Immature natural killer cell (primary cell): Measurements from ENCODE around the gene CDC37. TPM values are rescaled to one million over a fixed set of nuclear protein-coding genes. Genes with fewer than 3 reads are reported as not detected.
A peak's percentile ranks its signal among the peaks of the same experiment; 100 is the strongest.

Experiments
- DNase-seq, 3 donors: peaks; one replicate each; pipeline ENCODE4 v3.0.0; 2022; ENCODE audit warnings: mixed read lengths in 1 of 3
- H3K27ac Mint-ChIP-seq, 6 donors: one replicate each; pipeline ENCODE4 v1.8.0; 2020; ENCODE audit warnings: mixed read lengths in 6 of 6, mild to moderate bottlenecking in 5 of 6, inconsistent platforms in 4 of 6, moderate library complexity in 3 of 6
- H3K27me3 Mint-ChIP-seq, 3 donors: one replicate each; pipeline ENCODE4 v1.8.0; 2020 to 2021; ENCODE audit warnings: low read depth in 3 of 3, mild to moderate bottlenecking in 3 of 3, mixed read lengths in 3 of 3, moderate library complexity in 3 of 3, inconsistent platforms in 1 of 3
- H3K36me3 Mint-ChIP-seq, 3 donors: one replicate each; pipeline ENCODE4 v1.8.0; 2020; ENCODE audit warnings: mixed read lengths in 3 of 3, inconsistent platforms in 2 of 3, mild to moderate bottlenecking in 2 of 3
- H3K4me1 Mint-ChIP-seq, 2 donors: one replicate each; pipeline ENCODE4 v1.8.0; 2020; ENCODE audit warnings: inconsistent platforms in 2 of 2, mild to moderate bottlenecking in 2 of 2, mixed read lengths in 2 of 2, moderate library complexity in 1 of 2
- H3K4me3 Mint-ChIP-seq, 5 donors: one replicate each; pipeline ENCODE4 v1.8.0; 2020; ENCODE audit warnings: mild to moderate bottlenecking in 5 of 5, mixed read lengths in 5 of 5, inconsistent platforms in 3 of 5, moderate library complexity in 3 of 5
- H3K9me3 Mint-ChIP-seq, 6 donors: one replicate each; pipeline ENCODE4 v1.8.0; 2020; ENCODE audit warnings: mild to moderate bottlenecking in 6 of 6, mixed read lengths in 6 of 6, inconsistent platforms in 4 of 6, moderate library complexity in 3 of 6
- polyA plus RNA-seq, 3 donors: library from polyadenylated mRNA; unstranded; fragments of 300-500 nt; fragmentation: Illumina TruSeq; gene quantifications; one replicate each; pipeline ENCODE4 v1.2.3, GENCODE V29; 2021

Gene CDC37
- polyA plus RNA-seq, result 100 to 1,000 TPM in 1 of 3 donors, 10 to 100 TPM in 2; 46.5 to 100 (median 62.7) TPM

- H3K4me1 Mint-ChIP-seq, result peaks cover 78 to 79% of the 10 kb centered on the region in 2 donors
- peak within 1 kb of the TSS; percentile 85 to 98 (median 98) for H3K27ac Mint-ChIP-seq
- peak within 1 kb of the TSS; percentile 93 to 97 (median 95) for H3K4me3 Mint-ChIP-seq
- peaks cover 16 to 29% (median 28%) of the 10 kb centered on the region in 3 donors for H3K27me3 Mint-ChIP-seq
- H3K36me3 Mint-ChIP-seq, result no peaks in the 10 kb centered on the region
- peak; percentile 97 to 98 (median 98) for DNase-seq
- no peaks in the 10 kb centered on the region for H3K9me3 Mint-ChIP-seq
Observed at GRCh38 chr19:10403137-10404021, at the start of gene CDC37. CDC37 (minus strand) TSS chr19:10403542; CDS start chr19:10403479, 63 bp downstream.

- Mint-ChIP-seq H3K27me3 (peaks cover 0 to 2% (median 0%) of the 10 kb centered on the region in 3 donors), H3K4me1 (peaks cover 16 to 17% of the 10 kb centered on the region in 2 donors), H3K4me3 (no peak overlapping the region), H3K27ac (peak overlapping the region in 1 of 6 donors; percentile 0), H3K36me3 (peaks cover 10 to 30% (median 16%) of the 10 kb centered on the region in 3 donors), H3K9me3 (no peaks in the 10 kb centered on the region)
- no peak for DNase-seq
Observed at GRCh38 chr19:10450853-10451609, 47.7 kb upstream of the CDC37 start.

GRCh38 chr19:10450191-10450852 is 47.0 kb upstream of the CDC37 start:
- Mint-ChIP-seq H3K9me3 (no peaks in the 10 kb centered on the region), H3K4me1 (peaks cover 16 to 17% of the 10 kb centered on the region in 2 donors), H3K27me3 (peaks cover 0 to 2% (median 0%) of the 10 kb centered on the region in 3 donors), H3K27ac (peak overlapping the region in 1 of 6 donors; percentile 69), H3K36me3 (peaks cover 10 to 27% (median 16%) of the 10 kb centered on the region in 3 donors), H3K4me3 (no peak overlapping the region)
- DNase-seq, result no peak

DNA sequence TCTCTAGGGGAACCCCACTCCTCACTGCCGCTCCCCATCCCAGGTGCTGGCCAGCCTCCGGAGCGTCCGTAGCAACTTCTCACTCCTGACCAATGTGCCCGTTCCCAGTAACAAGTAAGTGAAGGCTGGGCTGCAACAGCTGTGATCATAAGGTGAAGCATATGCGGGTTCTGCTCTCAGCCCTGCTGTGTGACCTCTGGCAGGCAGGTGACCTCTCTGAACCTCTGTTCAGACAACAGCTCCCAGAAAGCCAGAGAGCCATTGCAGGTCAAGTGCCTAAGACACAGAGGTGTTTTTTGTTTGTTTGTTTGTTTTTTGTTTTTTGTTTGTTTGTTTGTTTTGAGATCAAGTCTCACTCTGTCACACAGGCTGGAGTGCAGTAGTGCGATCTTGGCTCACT is 45.7 kb upstream of the CDC37 start:
- no peak overlapping the region for H3K27ac Mint-ChIP-seq
- peaks cover 0 to 2% (median 0%) of the 10 kb centered on the region in 3 donors for H3K27me3 Mint-ChIP-seq

DNA sequence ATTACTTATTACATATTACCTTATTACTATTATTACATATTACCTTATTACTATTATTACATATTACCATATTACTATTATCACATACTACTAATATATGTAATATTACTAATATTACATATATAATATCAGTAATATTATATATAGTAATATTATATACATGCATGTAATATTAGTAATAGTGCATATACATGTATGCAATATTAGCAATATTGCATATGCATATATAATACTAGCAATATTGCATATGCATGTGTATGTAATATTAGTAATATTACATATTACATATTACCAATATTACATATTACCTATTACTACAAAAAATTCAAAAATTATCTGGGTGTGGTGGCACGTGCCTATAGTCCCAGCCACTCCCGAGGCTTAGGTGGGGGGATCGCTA is 39.4 kb upstream of the CDC37 start:
- no peaks in the 10 kb centered on the region for H3K9me3 Mint-ChIP-seq
- H3K27me3 Mint-ChIP-seq, result no peaks in the 10 kb centered on the region
- peaks cover 6% of the 10 kb centered on the region in 2 donors for H3K4me1 Mint-ChIP-seq

More for the DNA sequence above, 45.7 kb upstream of the CDC37 start:
- peaks cover 17 to 18% of the 10 kb centered on the region in 2 donors for H3K4me1 Mint-ChIP-seq
- peaks cover 10 to 27% (median 16%) of the 10 kb centered on the region in 3 donors for H3K36me3 Mint-ChIP-seq
- no peak overlapping the region for H3K4me3 Mint-ChIP-seq
- no peaks in the 10 kb centered on the region for H3K9me3 Mint-ChIP-seq
- DNase-seq, result no peak

DNA sequence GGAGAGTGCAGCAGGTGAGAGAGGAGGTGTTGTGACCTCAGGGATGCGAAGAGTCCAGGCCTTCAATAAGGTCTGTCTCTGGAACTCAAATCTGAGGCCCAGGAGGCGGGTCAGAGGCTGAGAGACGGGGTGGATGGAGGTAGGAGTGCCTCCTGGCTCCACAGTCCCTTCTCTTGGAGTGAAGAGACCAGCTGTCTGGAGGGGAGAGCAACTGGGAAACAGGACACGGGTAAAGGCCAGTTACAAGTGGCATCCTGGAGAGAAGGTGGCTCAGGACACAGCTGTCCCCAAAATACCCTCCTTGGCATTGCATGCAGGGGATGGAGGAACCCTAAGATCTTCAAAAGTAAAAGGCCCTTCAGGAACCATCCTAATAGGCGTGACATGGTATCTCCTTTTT is 36.2 kb upstream of the CDC37 start:
- H3K27ac Mint-ChIP-seq, result peak overlapping the region in 3 of 6 donors; percentile 47 to 69 (median 69)
- no peak overlapping the region for H3K4me3 Mint-ChIP-seq
- no peak for DNase-seq
- H3K36me3 Mint-ChIP-seq, result no peaks in the 10 kb centered on the region
- H3K9me3 Mint-ChIP-seq, result no peaks in the 10 kb centered on the region
- peaks cover 0 to 4% (median 0%) of the 10 kb centered on the region in 3 donors for H3K27me3 Mint-ChIP-seq
- peaks cover 8 to 11% of the 10 kb centered on the region in 2 donors for H3K4me1 Mint-ChIP-seq

More for the DNA sequence above, 39.4 kb upstream of the CDC37 start:
- no peak for DNase-seq
- Mint-ChIP-seq H3K27ac (no peak overlapping the region), H3K4me3 (no peak overlapping the region), H3K36me3 (peaks cover 0 to 3% (median 2%) of the 10 kb centered on the region in 3 donors)

DNA sequence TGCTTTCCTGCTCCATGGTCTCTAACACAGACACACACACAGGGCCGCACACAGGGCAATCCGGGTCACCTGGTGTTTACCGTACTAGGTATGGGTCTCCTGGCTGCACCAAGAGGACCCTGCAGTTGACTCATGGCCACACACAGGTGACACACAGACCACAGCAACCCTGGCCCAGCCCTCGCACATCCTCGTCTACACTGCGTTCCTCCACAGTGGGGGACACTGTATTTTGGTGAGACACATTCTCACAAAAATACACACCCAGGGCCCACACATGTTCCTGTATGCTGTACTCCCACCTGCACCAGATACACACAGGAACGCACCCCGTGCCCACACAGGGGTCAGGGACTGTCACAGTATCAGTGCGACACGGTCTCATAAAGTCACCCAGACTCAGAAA is 29.8 kb upstream of the CDC37 start:
- Mint-ChIP-seq H3K9me3 (peaks cover 0 to 3% (median 1%) of the 10 kb centered on the region in 6 donors), H3K4me1 (peaks cover 52 to 61% of the 10 kb centered on the region in 2 donors), H3K4me3 (peak overlapping the region; percentile 46 to 74 (median 70)), H3K36me3 (peaks cover 0 to 2% (median 1%) of the 10 kb centered on the region in 3 donors), H3K27me3 (peaks cover 16 to 32% (median 26%) of the 10 kb centered on the region in 3 donors), H3K27ac (peak overlapping the region; percentile 82 to 93 (median 90))
- DNase-seq, result no peak

- Mint-ChIP-seq H3K9me3 (peaks cover 0 to 6% (median 2%) of the 10 kb centered on the region in 6 donors), H3K27ac (peak overlapping the region; percentile 82 to 93 (median 90)), H3K36me3 (peaks cover 0 to 4% (median 3%) of the 10 kb centered on the region in 3 donors), H3K27me3 (peaks cover 20 to 36% (median 30%) of the 10 kb centered on the region in 3 donors), H3K4me1 (peaks cover 56 to 65% of the 10 kb centered on the region in 2 donors), H3K4me3 (peak overlapping the region; percentile 46 to 74 (median 70))
- no peak for DNase-seq
Observed at GRCh38 chr19:10432736-10433130, 29.4 kb upstream of the CDC37 start.

GRCh38 chr19:10431943-10432735 is 28.8 kb upstream of the CDC37 start:
- H3K36me3 Mint-ChIP-seq, result peaks cover 0 to 4% (median 3%) of the 10 kb centered on the region in 3 donors
- H3K4me1 Mint-ChIP-seq, result peaks cover 62 to 71% of the 10 kb centered on the region in 2 donors
- peaks cover 24 to 39% (median 36%) of the 10 kb centered on the region in 3 donors for H3K27me3 Mint-ChIP-seq
- DNase-seq, result peak; percentile 73 to 78 (median 75)
- peak overlapping the region; percentile 89 to 100 (median 99) for H3K27ac Mint-ChIP-seq
- H3K4me3 Mint-ChIP-seq, result peak overlapping the region; percentile 91 to 97 (median 92)
- peaks cover 0 to 6% (median 2%) of the 10 kb centered on the region in 6 donors for H3K9me3 Mint-ChIP-seq

DNA sequence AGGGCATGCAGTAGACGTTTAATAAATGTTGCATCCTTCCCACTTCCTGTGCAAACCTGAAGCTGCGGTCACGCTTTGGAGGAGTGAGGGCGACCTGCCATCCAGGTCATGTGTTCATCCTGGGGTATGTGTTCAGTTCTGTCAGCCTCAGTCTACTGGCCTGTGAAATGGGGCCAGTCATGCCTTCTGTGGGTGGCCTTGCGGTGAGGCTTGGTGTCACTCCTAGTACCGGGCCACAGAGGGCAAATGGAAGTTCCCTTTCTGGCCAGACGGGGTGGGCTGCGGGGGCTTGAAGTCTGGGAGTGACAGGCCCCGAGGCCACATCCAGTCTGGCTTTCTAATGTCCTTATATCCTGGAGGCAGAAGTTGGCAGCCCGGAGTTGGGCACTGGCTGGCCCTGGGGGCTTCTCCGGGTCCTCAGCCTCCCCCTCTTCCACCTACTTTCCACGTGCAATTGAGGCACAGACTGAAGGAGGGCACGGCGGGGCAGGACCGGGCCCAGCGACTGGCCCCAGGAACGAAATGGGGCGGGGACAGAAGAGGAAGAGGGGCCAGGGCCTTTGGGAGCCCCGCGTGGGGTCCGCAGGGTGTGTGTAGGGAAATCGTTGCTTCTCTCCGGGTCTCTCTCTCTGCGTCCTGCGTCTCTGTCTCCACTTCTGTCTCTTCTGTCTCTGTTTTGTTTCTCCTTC is 28.1 kb upstream of the CDC37 start:
- H3K27ac Mint-ChIP-seq, result peak overlapping the region; percentile 89 to 100 (median 99)
- peaks cover 0 to 6% (median 2%) of the 10 kb centered on the region in 6 donors for H3K9me3 Mint-ChIP-seq
- peaks cover 28 to 40% (median 38%) of the 10 kb centered on the region in 3 donors for H3K27me3 Mint-ChIP-seq
- peaks cover 67 to 76% of the 10 kb centered on the region in 2 donors for H3K4me1 Mint-ChIP-seq
- peak overlapping the region; percentile 91 to 97 (median 92) for H3K4me3 Mint-ChIP-seq
- DNase-seq, result peak; percentile 85 to 88 (median 86)
- H3K36me3 Mint-ChIP-seq, result peaks cover 0 to 4% (median 3%) of the 10 kb centered on the region in 3 donors

DNA sequence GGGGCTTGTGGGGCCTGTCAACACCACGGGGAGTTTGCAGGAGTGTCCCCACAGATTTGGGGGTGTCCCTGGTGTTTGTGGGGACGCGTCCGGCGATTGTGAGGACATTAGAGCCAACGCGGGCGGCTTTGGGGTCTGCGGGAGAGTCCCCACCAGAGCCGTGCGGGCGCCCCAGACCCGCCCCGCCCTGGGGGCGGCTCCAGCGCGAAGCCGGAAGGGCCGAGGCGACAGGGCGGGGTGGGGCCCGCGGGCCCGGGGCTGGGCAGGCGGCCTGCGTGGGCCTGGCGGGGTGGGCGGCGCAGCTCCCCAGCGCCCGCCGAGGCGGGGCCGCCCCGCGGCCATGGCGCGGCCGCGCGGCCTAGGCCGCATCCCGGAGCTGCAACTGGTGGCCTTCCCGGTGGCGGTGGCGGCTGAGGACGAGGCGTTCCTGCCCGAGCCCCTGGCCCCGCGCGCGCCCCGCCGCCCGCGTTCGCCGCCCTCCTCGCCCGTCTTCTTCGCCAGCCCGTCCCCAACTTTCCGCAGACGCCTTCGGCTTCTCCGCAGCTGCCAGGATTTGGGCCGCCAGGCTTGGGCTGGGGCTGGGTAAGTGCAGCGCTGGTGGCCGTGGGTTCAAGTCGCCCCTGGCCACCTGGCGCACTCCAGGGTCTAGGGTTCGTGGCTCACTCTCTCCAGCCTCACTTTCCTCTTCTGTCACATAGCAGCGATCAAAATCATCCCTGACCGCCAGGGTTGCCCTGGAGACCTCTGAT is 27.3 kb upstream of the CDC37 start:
- Mint-ChIP-seq H3K27me3 (peaks cover 31 to 43% (median 39%) of the 10 kb centered on the region in 3 donors), H3K9me3 (peaks cover 0 to 6% (median 2%) of the 10 kb centered on the region in 6 donors)

More for the DNA sequence above, 27.3 kb upstream of the CDC37 start:
- H3K4me1 Mint-ChIP-seq, result peaks cover 70 to 83% of the 10 kb centered on the region in 2 donors
- peak overlapping the region; percentile 98 to 100 (median 100) for H3K27ac Mint-ChIP-seq
- peak; percentile 58 to 70 (median 62) for DNase-seq
- H3K36me3 Mint-ChIP-seq, result peaks cover 0 to 4% (median 3%) of the 10 kb centered on the region in 3 donors
- peak overlapping the region; percentile 91 to 97 (median 92) for H3K4me3 Mint-ChIP-seq
